T-helper 1 cell treated with Interleukin-12 subunit alpha and Interleukin-12 subunit beta and Interleukin-4 antibody, amounts not matched to agents 30 ng/mL and 1 ng/mL, for 36 hours (primary cell): ENCODE data around the gene HGS. TPM values are rescaled to one million over a fixed set of nuclear protein-coding genes. Genes with fewer than 3 reads are reported as not detected.

ENCODE experiments used
- intact Hi-C: fragments of 100-400 bp; cut with micrococcal nuclease; formaldehyde crosslinking; loops from one replicate; pipeline ENCODE4 v1.15.1; 2024
- total RNA-seq: library from RNA; stranded (reverse); gene quantifications from 2 replicates; pipeline ENCODE4 v1.2.3, GENCODE V29; 2022

Gene HGS, protein sequence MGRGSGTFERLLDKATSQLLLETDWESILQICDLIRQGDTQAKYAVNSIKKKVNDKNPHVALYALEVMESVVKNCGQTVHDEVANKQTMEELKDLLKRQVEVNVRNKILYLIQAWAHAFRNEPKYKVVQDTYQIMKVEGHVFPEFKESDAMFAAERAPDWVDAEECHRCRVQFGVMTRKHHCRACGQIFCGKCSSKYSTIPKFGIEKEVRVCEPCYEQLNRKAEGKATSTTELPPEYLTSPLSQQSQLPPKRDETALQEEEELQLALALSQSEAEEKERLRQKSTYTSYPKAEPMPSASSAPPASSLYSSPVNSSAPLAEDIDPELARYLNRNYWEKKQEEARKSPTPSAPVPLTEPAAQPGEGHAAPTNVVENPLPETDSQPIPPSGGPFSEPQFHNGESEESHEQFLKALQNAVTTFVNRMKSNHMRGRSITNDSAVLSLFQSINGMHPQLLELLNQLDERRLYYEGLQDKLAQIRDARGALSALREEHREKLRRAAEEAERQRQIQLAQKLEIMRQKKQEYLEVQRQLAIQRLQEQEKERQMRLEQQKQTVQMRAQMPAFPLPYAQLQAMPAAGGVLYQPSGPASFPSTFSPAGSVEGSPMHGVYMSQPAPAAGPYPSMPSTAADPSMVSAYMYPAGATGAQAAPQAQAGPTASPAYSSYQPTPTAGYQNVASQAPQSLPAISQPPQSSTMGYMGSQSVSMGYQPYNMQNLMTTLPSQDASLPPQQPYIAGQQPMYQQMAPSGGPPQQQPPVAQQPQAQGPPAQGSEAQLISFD
- total RNA-seq = 127 TPM in 2 replicates

- intact Hi-C loops = loop anchor here (1.0 to 5.0 kb wide), 5 partner anchors 18 to 177 kb away; partner anchors contain the start of genes CCDC137, FAAP100, MRPL12 and NPLOC4
Measured at GRCh38 chr17:81683584-81684441, at the start of gene HGS, which contains the start of gene ARL16. HGS (plus strand) TSS chr17:81684011; CDS start chr17:81684067, 56 bp downstream. ARL16 (minus strand) TSS chr17:81683797; CDS start chr17:81683753, 44 bp downstream.

GRCh38 chr17:81635431-81635830 lies 48.4 kb upstream of the HGS start:
- intact Hi-C loops = no loop called here

- intact Hi-C loops = no loop called here
Measured at GRCh38 chr17:81635973-81636504, 47.8 kb upstream of the HGS start.

GRCh38 chr17:81636505-81637288 lies 47.1 kb upstream of the HGS start, which contains the start of the genes NPLOC4 and TSPAN10:
NPLOC4 (minus strand) TSS chr17:81637112; CDS start chr17:81636930, 182 bp downstream.
TSPAN10 (plus strand) TSS chr17:81637196; CDS start chr17:81642413, 5,217 bp downstream.
- intact Hi-C loops = loop anchor here (1.0 kb wide), 2 partner anchors 30 to 47 kb away; partner anchors contain the start of genes ARL16, CCDC137 and OXLD1

- intact Hi-C loops = no loop called here
Measured at GRCh38 chr17:81638683-81639082, 45.1 kb upstream of the HGS start.

DNA sequence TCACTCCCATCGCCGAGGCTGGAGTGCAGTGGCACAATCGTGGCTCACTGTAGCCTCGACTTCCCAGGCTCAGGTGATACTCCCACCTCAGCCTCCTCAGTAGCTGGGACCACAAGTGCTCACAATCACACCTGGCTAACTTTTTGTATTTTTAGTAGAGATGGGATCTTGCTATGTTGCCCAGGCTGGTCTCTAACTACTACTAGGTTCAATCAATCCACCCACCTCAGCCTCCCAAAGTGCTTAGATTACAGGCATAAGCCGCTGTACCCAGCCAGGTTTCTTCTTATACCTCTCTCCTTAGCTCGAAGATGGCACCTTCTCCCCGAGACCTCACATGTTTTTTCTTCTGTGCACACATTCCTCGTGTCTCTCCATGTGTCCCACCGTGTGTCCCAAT lies 43.8 kb upstream of the HGS start:
- intact Hi-C loops = no loop called here

GRCh38 chr17:81641825-81642489 lies 41.9 kb upstream of the HGS start:
- intact Hi-C loops = no loop called here

DNA sequence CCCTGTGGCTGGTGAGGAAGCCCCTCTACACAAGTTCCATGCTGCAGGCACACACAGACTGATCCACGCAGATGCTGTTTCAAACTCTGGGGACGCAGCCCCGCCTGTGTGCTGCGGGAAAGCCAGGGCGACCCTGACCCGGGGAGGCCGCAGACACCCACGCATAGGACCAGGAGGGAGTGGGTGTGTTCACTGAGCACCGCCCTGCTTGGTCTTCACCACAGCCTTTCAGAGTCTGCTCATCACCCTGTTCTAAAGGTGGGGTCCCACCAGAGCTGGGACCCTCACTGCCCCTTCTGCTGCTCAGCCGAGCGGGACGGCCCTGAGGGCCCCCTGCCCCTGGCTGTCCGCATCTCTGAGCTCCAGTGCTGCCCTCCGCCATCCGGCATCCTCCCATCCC lies 39.3 kb upstream of the HGS start:
- intact Hi-C loops = no loop called here

DNA sequence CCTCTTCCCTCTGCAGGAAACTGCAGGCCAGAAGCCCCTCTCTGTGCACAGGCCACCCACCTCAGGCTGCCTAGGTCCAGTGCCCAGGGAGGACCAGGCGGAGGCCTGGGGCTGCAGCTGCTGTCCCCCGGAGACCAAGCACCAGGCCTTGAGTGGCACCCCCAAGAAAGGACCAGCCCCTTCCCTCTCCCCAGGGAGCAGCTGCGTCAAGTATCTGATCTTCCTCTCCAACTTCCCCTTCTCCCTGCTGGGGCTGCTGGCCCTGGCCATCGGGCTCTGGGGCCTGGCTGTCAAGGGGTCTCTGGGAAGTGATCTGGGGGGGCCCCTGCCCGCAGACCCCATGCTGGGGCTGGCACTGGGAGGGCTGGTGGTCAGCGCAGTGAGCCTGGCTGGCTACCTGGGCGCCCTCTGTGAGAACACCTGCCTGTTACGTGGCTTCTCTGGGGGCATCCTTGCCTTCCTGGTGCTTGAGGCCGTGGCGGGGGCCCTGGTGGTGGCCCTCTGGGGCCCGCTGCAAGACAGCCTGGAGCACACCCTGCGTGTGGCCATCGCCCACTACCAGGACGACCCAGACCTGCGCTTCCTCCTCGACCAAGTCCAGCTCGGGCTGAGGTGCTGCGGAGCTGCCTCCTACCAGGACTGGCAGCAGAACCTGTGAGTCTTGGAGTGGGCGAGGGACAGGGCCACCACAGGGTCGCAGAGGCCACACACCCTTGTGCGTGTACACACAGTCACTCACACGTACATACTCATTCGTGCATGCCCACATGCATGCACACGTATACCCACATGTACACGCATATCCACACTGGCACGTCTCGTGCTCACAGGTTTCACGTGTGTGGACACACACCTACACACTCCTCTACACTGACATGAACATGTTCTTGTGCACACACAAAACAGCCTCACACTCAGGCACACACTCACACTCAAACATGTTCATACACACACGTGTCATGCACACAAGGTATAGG lies 38.5 kb upstream of the HGS start:
- intact Hi-C loops = no loop called here

DNA sequence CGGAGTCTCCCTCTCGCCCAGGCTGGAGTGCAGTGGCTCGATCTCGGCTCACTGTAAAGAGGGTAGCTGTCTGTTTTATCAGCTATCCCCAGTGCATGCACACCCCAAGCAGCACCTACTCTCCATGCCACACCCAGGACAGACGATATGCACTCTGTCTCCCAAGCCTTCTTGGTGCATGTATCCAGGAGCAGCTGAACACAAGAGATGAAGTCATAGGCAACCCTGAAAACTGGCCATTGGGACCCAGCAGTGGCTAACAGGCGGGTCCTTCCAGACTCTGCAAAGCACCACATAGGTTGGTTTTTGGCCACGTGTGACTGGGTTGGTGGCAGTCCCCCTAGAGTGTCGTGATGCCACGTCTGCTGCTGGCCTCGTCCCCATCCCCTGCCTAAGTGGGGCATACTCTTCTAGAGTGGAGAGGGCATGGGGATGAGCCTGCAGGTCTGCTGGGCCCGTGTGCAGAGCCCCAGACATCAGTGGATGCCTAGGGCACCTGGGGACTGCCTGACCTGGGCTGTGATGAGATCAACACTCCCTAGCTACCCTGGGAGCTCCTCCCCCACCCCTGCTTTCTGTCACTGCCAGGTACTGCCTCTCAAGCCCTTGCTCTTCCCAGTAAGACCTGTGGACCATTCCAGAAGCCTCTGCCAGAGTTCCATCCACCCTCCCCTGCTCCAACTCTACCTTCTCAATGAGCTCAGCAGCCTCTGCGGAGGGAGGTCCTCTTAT lies 36.8 kb upstream of the HGS start:
- intact Hi-C loops = no loop called here

DNA sequence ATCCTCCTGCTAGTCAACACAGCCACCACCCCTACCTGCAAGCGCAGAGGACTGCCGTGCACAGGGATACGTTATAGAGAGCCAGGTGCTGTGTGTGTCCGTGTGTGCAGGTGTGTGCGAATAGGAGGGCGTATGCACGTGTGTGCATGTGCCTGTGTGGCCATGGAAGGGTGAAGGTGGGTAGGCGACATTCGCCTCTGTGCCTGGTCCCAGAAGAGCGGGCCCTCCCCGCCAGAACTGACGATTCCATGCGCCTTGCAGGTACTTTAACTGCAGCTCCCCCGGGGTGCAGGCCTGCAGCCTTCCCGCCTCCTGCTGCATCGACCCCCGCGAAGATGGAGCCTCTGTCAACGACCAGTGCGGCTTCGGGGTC lies 36.2 kb upstream of the HGS start:
- intact Hi-C loops = no loop called here

DNA sequence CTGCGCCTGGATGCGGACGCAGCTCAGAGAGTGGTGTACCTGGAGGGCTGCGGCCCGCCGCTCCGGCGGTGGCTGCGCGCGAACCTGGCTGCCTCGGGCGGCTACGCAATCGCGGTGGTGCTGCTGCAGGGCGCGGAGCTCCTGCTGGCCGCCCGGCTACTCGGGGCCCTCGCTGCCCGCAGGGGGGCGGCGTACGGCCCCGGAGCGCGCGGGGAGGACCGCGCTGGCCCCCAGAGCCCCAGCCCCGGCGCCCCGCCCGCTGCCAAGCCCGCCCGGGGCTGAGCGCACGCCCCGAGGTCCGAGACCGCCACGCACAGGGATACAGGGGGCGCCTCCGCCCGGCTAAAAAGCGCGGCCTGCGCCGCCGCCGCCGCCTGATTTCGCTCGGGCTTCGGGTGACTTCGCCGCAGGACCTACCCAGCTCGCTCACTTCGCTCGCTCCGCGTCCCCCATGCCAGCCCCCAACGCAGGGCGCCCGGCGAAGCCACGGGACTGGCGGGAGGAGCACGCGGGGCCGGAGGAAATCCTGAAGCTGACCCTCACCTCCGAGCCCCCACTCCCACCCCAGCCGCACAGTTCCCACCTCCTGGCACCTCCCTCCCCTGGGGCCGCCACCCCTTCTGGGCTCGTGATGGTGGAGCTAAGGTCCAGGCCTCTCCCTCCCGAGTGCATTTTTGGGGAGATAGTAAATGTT lies 35.7 kb upstream of the HGS start:
- intact Hi-C loops = no loop called here

GRCh38 chr17:81648707-81649085 lies 35.1 kb upstream of the HGS start:
- intact Hi-C loops = no loop called here

DNA sequence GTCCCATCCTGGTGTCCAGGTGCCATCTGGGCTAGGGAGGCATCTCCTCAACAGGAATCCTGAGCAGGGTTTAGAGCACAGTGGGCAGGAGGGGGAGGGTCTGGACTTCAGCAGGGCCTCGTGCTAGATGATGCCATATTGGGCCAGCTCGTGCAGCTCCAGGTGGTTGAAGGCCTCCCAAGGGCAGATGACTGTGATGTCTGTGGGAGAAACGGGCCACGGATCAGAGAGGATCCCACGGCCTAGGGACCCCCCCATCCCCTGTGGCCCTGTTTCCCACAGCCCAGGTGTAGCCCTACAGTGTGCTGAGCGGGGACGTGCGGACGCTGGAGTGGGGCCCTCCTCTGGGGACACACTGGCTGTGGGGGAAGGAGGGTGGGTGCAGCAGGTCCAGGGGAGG lies 32.9 kb upstream of the HGS start:
- intact Hi-C loops = no loop called here

GRCh38 chr17:81651692-81652091 lies 32.1 kb upstream of the HGS start:
- intact Hi-C loops = no loop called here

- intact Hi-C loops = no loop called here
Measured at GRCh38 chr17:81652906-81653771, 30.7 kb upstream of the HGS start.
